ENCODE measurements around the gene MAN2B1. TPM values are rescaled to one million over a fixed set of nuclear protein-coding genes. Genes with fewer than 3 reads are reported as not detected.
"Not testable (repeated sequence)": the region's sequence is repeated elsewhere in the genome, so short reads cannot be mapped to it uniquely, and the experiment has no call there.

Gene MAN2B1
- total RNA-seq, 1 experiment from 2014 or later = 77.2 TPM

DNA sequence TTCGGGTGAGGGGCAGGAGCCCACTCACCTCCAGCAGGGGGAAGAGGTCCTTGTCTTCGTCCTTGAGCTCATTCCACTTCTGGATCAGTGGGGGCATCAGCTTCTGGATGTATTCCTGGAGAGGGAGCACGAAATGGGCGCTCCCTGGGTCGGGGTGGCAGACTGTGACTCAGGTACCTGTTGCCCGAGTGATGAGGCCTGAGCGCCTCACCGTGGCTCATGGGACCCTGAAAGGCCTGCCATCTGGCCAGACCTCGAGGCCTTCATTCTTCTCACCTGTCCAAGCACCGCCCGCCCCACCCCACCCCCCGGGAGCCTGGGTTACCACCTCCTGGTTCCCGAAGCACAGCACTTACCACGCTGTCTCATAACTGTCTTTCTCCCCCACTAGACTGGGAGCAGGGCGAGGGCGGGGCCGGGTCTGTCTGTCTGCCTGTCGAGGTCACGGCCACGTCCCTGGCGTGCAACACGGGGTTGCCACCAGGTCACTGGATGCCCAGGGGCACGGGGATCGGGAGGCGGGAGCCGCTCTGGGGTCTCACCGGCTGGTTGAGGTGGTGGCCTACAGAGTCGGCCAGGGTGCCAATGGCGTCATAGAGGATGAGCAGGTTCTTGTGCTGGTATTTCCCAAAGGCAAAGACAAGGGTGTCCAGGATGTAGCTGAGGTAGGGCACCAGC is 39.3 kb upstream of the MAN2B1 start:
- Histone ChIP-seq H3K9me3 (ENCODE audit: low read length) (no peaks in the 10 kb centered on the region), H3K9ac (ENCODE audit: low read length) (no peak overlapping the region), H3K4me1 (ENCODE audit: low read length) (peaks cover 10% of the 10 kb centered on the region), H3K4me3 (ENCODE audit: low read length) (no peak overlapping the region), H3K27ac (ENCODE audit: low read length) (no peak overlapping the region), H2AFZ (ENCODE audit: low read length) (no peak overlapping the region), H3K9me2 (replicated peaks; ENCODE audit: insufficient read depth, low read length) (no peaks in the 10 kb centered on the region), H3K79me2 (ENCODE audit: low read length) (peaks cover 5% of the 10 kb centered on the region; the same call in 1 of the 2 replicates), H3K27me3 (ENCODE audit: low read length) (no peaks in the 10 kb centered on the region), H3K36me3 (ENCODE audit: insufficient read depth, low read length) (peaks cover 33% of the 10 kb centered on the region), H4K20me1 (ENCODE audit: insufficient read depth, low read depth, low read length) (peaks cover 17% of the 10 kb centered on the region), H3K4me2 (ENCODE audit: low read depth, low read length, poor library complexity, severe bottlenecking) (no peak overlapping the region)
- no peak for DNase-seq

DNA sequence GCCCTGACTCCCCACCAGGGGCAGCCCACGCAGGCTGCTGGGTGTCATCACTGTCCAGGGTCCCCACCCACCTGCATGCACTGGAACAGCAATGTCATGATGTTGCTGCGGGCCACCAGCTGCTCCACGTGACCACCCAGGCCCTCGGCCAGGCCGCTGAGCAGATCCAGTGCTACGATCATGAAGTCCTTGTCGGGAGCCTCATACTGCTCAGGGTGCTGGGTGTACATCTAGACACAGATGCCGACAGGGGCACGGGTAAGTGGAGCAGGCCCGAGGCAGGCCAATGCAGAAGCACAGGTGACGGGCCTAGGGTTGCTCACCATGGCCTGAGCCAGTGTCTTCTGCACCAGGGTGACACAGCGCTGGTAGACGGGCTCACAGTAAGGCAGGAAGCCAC is 38.6 kb upstream of the MAN2B1 start:
- no peak overlapping the region for H2AFZ ChIP-seq (ENCODE audit: low read length)
- H3K27me3 ChIP-seq (ENCODE audit: low read length) = no peaks in the 10 kb centered on the region
- H3K36me3 ChIP-seq (ENCODE audit: insufficient read depth, low read length) = peaks cover 31% of the 10 kb centered on the region
- no peak overlapping the region for H3K4me2 ChIP-seq (ENCODE audit: low read depth, low read length, poor library complexity, severe bottlenecking)
- no peak for DNase-seq
- peaks cover 10% of the 10 kb centered on the region for H3K4me1 ChIP-seq (ENCODE audit: low read length)
- no peaks in the 10 kb centered on the region for H3K9me2 ChIP-seq (replicated peaks; ENCODE audit: insufficient read depth, low read length)
- H3K79me2 ChIP-seq (ENCODE audit: low read length) = peaks cover 5% of the 10 kb centered on the region; the same call in 1 of the 2 replicates
- H3K4me3 ChIP-seq (ENCODE audit: low read length) = no peak overlapping the region
- peaks cover 17% of the 10 kb centered on the region for H4K20me1 ChIP-seq (ENCODE audit: insufficient read depth, low read depth, low read length)
- H3K27ac ChIP-seq (ENCODE audit: low read length) = no peak overlapping the region
- no peak overlapping the region for H3K9ac ChIP-seq (ENCODE audit: low read length)
- H3K9me3 ChIP-seq (ENCODE audit: low read length) = no peaks in the 10 kb centered on the region

DNA sequence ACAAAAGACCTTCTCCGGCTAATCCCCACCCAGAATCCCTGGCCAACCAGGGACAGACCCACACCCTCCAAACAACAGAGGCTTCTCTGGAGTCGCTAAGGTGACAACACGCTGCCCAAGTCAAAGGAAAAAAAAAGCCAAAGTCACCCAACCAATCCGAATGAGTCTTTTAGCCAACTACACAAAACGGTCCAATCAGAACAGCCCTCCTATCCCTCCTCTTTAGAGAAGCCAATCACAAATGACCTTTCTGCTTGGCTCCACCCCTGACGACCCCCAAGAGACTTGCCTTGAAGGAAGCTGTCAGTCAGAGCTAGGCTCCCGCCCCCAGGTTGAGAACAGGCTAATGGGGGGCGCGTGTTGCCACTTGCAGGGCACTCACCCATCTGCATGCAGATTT is 36.5 kb upstream of the MAN2B1 start:
- Histone ChIP-seq H4K20me1 (ENCODE audit: insufficient read depth, low read depth, low read length) (peaks cover 17% of the 10 kb centered on the region), H3K9ac (ENCODE audit: low read length) (no peak overlapping the region), H3K36me3 (ENCODE audit: insufficient read depth, low read length) (peaks cover 23% of the 10 kb centered on the region), H3K27ac (ENCODE audit: low read length) (no peak overlapping the region), H3K4me2 (ENCODE audit: low read depth, low read length, poor library complexity, severe bottlenecking) (no peak overlapping the region), H3K4me1 (ENCODE audit: low read length) (peaks cover 10% of the 10 kb centered on the region), H3K4me3 (ENCODE audit: low read length) (no peak overlapping the region), H3K27me3 (ENCODE audit: low read length) (no peaks in the 10 kb centered on the region), H3K79me2 (ENCODE audit: low read length) (peaks cover 7% of the 10 kb centered on the region; the same call in 1 of the 2 replicates), H3K9me3 (ENCODE audit: low read length) (no peaks in the 10 kb centered on the region), H2AFZ (ENCODE audit: low read length) (no peak overlapping the region), H3K9me2 (replicated peaks; ENCODE audit: insufficient read depth, low read length) (no peaks in the 10 kb centered on the region)
- DNase-seq = peak; percentile 97

DNA sequence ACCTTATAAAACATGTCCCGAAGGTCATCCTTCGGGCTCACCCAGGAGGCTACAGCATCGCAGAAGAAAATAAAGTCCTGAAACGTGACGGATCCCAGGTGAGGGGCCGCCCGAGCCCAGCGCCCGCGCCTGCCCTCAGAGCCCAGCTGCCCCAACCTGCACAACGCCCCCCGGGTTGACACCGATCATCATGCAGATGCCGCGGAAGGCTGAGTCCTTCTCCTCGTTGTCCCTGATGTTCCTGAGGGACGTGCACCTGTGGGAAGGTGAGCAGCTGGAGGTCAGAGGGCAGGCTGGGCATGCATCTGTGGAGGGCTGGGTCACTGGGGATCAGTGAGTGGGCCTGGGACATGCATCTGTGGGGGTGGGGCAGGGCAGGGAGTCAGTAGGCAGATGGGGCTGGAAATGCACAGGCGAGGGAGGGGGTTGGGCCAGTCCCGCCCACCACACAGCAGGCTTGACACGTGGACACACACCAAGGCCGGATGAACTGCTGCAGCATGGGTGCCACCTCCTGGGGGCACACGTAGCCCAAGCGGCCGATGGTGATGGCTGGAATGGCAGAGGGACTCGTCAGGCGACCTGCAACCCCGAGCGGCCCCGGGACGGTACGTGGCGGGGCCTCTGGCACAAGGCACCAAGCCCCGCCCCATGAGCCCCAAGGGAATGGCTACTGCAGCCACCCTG is 35.2 kb upstream of the MAN2B1 start:
- no peaks in the 10 kb centered on the region for H3K27me3 ChIP-seq (ENCODE audit: low read length)
- peaks cover 17% of the 10 kb centered on the region for H4K20me1 ChIP-seq (ENCODE audit: insufficient read depth, low read depth, low read length)
- no peak overlapping the region for H3K27ac ChIP-seq (ENCODE audit: low read length)
- H2AFZ ChIP-seq (ENCODE audit: low read length) = no peak overlapping the region
- no peak for DNase-seq
- H3K79me2 ChIP-seq (ENCODE audit: low read length) = peaks cover 7% of the 10 kb centered on the region; the same call in 1 of the 2 replicates
- H3K9me2 ChIP-seq (replicated peaks; ENCODE audit: insufficient read depth, low read length) = no peaks in the 10 kb centered on the region
- no peak overlapping the region for H3K9ac ChIP-seq (ENCODE audit: low read length)
- H3K36me3 ChIP-seq (ENCODE audit: insufficient read depth, low read length) = peaks cover 23% of the 10 kb centered on the region
- H3K4me3 ChIP-seq (ENCODE audit: low read length) = no peak overlapping the region
- H3K4me1 ChIP-seq (ENCODE audit: low read length) = peaks cover 22% of the 10 kb centered on the region
- no peaks in the 10 kb centered on the region for H3K9me3 ChIP-seq (ENCODE audit: low read length)
- no peak overlapping the region for H3K4me2 ChIP-seq (ENCODE audit: low read depth, low read length, poor library complexity, severe bottlenecking)

DNA sequence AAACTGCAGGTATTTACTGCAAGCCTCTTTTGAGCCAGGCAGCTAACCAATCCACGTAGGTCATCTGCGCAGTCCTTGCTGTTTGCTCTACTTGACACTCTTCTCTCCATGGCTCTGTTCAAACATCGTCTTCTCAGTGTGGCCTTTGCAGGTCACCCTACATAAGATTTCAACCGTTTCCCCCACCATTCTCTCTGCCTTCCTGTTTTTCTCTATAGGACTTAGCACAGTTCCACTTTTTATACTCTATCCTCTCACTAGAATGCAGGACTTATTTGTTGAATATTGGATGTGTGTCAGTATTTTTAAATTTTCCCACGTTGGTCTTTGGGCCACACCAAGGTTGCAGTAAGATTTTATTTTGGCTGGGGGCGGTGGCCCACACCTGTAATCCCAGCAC is 31.6 kb upstream of the MAN2B1 start:
- no peak overlapping the region for H2AFZ ChIP-seq (ENCODE audit: low read length)
- no peak overlapping the region for H3K9ac ChIP-seq (ENCODE audit: low read length)
- H3K4me1 ChIP-seq (ENCODE audit: low read length) = peaks cover 25% of the 10 kb centered on the region
- H4K20me1 ChIP-seq (ENCODE audit: insufficient read depth, low read depth, low read length) = peaks cover 13% of the 10 kb centered on the region; the same call in 1 of the 2 replicates
- H3K79me2 ChIP-seq (ENCODE audit: low read length) = peaks cover 7% of the 10 kb centered on the region; the same call in 1 of the 2 replicates
- H3K27me3 ChIP-seq (ENCODE audit: low read length) = no peaks in the 10 kb centered on the region
- peaks cover 23% of the 10 kb centered on the region for H3K36me3 ChIP-seq (ENCODE audit: insufficient read depth, low read length)
- no peaks in the 10 kb centered on the region for H3K9me2 ChIP-seq (replicated peaks; ENCODE audit: insufficient read depth, low read length)
- DNase-seq = no peak
- peak overlapping the region; percentile 69; the same call in 1 of the 2 replicates for H3K4me3 ChIP-seq (ENCODE audit: low read length)
- H3K9me3 ChIP-seq (ENCODE audit: low read length) = no peaks in the 10 kb centered on the region
- H3K27ac ChIP-seq (ENCODE audit: low read length) = no peak overlapping the region
- H3K4me2 ChIP-seq (ENCODE audit: low read depth, low read length, poor library complexity, severe bottlenecking) = peak overlapping the region; percentile 1

DNA sequence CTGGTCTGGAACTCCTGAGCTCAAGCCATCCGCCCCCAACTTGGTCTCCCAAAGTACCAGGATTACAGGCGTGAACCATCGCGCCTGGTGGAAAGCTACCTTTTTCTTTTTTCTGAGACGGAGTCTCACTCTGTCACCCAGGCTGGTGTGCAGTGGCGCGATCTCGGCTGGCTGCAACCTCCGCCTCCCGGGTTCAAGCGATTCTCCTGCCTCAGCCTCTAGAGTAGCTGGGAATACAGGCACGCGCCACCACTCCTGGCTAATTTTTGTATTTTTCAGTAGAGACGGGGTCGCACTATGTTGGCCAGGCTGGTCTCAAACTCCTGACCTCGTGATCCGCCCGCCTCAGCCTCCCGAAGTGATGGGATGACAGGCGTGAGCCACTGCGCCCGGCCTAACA is 30.9 kb upstream of the MAN2B1 start:
- DNase-seq; H3K27ac ChIP-seq (ENCODE audit: low read length); H3K9me3 ChIP-seq (ENCODE audit: low read length); H3K79me2 ChIP-seq (ENCODE audit: low read length); H2AFZ ChIP-seq (ENCODE audit: low read length); H4K20me1 ChIP-seq (ENCODE audit: insufficient read depth, low read depth, low read length); H3K9me2 ChIP-seq (replicated peaks; ENCODE audit: insufficient read depth, low read length); H3K27me3 ChIP-seq (ENCODE audit: low read length): not testable (repeated sequence)
- peak overlapping the region; percentile 67 for H3K9ac ChIP-seq (ENCODE audit: low read length)
- peaks cover 21% of the 10 kb centered on the region for H3K4me1 ChIP-seq (ENCODE audit: low read length)
- peaks cover 18% of the 10 kb centered on the region for H3K36me3 ChIP-seq (ENCODE audit: insufficient read depth, low read length)
- H3K4me2 ChIP-seq (ENCODE audit: low read depth, low read length, poor library complexity, severe bottlenecking) = peak overlapping the region; percentile 73
- H3K4me3 ChIP-seq (ENCODE audit: low read length) = peak overlapping the region; percentile 69; the same call in 1 of the 2 replicates

DNA sequence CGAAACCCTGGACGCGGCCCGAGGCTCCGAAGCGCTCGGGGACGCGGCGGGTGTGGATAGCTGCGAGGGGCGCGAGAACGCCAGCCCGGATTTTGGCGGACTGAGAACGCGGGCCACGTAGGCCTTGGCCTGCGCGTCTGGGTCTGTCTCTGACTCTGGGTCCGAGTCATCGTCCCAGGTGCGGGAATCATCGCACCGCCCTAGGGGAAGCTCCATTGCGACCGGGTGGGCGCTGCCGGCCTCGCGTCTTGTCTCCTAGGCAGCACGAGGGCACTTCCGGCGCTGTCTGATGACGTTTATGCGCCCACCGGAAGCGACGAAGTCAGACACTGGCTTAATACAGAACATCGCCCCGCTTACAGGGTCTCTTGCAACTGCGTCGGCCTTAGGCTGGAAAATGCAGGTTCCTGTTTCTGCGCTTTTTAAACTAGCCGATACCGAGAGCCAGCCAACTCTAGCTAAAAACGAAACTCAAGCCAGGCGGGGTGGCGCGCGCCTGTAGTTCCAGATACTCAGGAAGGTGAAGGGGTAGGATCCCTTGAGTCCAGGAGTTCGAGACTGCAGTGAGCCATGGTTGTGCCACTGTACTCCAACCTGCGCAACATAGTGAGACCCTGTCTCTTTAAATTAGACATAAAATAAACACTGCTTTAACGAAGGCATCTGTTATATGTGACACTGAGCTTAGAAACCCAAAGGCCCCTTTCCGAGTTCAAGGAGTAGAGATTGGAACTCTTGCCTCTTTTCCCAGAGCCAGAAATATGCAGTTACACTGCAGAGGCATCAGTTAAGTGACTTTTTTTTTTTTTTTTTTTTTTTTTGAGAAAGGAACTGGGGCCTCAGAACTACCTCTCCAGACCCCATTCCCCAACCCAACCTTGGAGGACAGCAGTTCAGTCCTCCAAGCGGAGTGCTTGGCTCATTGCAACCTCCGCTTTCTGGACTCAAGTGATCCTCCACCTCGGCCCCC is 30.1 kb upstream of the MAN2B1 start, which contains the start of gene FBXW9:
Gene FBXW9, minus strand, starts transcription at position 266 of the 970 bp plus-strand sequence. Its CDS starts 50 bp downstream, at position 216.
- H4K20me1 ChIP-seq (ENCODE audit: insufficient read depth, low read depth, low read length) = 0 out of 2 replicates have a peak, but pooled peaks cover 4% of the 10 kb centered on the region
- no peak within 1 kb of the TSS; the same call in 1 of the 2 replicates for H2AFZ ChIP-seq (ENCODE audit: low read length)
- peak within 1 kb of the TSS; percentile 67 for H3K9ac ChIP-seq (ENCODE audit: low read length)
- H3K9me2 ChIP-seq (replicated peaks; ENCODE audit: insufficient read depth, low read length) = no peaks in the 10 kb centered on the region
- no peaks in the 10 kb centered on the region for H3K27me3 ChIP-seq (ENCODE audit: low read length)
- peaks cover 11% of the 10 kb centered on the region for H3K36me3 ChIP-seq (ENCODE audit: insufficient read depth, low read length)
- DNase-seq = peak; percentile 95
- H3K4me1 ChIP-seq (ENCODE audit: low read length) = peaks cover 21% of the 10 kb centered on the region
- peak within 1 kb of the TSS; percentile 74 for H3K27ac ChIP-seq (ENCODE audit: low read length)
- H3K4me2 ChIP-seq (ENCODE audit: low read depth, low read length, poor library complexity, severe bottlenecking) = peak within 1 kb of the TSS; percentile 73
- 0 out of 2 replicates have a peak, but pooled peaks cover 2% of the 10 kb centered on the region for H3K79me2 ChIP-seq (ENCODE audit: low read length)
- H3K9me3 ChIP-seq (ENCODE audit: low read length) = no peaks in the 10 kb centered on the region
- peak within 1 kb of the TSS; percentile 69 for H3K4me3 ChIP-seq (ENCODE audit: low read length)
